B cell (primary cell): ENCODE data around the gene ZNF541. TPM values are rescaled to one million over a fixed set of nuclear protein-coding genes. Genes with fewer than 3 reads are reported as not detected.

Source experiments
- ATAC-seq: fragments of 200-7000 bp; cut with Tn5 transposase; one replicate; pipeline ENCODE4 v1.10.0; 2021; ENCODE audit warnings: low read depth, mild to moderate bottlenecking, moderate number of reproducible peaks, moderate library complexity
- CTCF ChIA-PET: fragments of 350-600 bp; sonication (Branson Sonifier 250); formaldehyde crosslinking; loops from one replicate; lab custom pipeline; 2021; ENCODE audit warnings: antibody characterized with exemption, inconsistent platforms; lab: Charles Lee
- POLR2A ChIA-PET: fragments of 350-600 bp; sonication (Branson Sonifier 250); formaldehyde crosslinking; loops from one replicate; lab custom pipeline; 2021; ENCODE audit warnings: antibody characterized with exemption; lab: Charles Lee
- DNase-seq: peaks from one replicate; pipeline ENCODE4 v3.0.0; 2013
- H2AFZ ChIP-seq: 2 replicates; pipeline ENCODE4 v1.6.1; 2012; ENCODE audit warnings: mild to moderate bottlenecking, low read depth, low read length; ENCODE audit not compliant: insufficient read depth, poor library complexity, severe bottlenecking
- H3K27ac ChIP-seq, 2 donors: 1 replicate in 1 of 2; 2 replicates in 1 of 2; pipeline ENCODE4 v1.5.1; 2012 to 2013; ENCODE audit warnings: low read length in 2 of 2, mild to moderate bottlenecking in 2 of 2, moderate library complexity in 1 of 2
- H3K27me3 ChIP-seq, 4 experiments: fragments of 200-600 bp in 1 of 4; sonication (generic) in 1 of 4; replicated peaks in 1 of 4; 1 replicate in 2 of 4; 2 replicates in 2 of 4; pipeline versions ENCODE4 v1.6.1 to v1.7.0; 2013 to 2016; ENCODE audit warnings: low read length in 3 of 4, mild to moderate bottlenecking in 2 of 4, mixed read lengths in 1 of 4, moderate library complexity in 1 of 4; ENCODE audit not compliant: insufficient read depth in 4 of 4, control insufficient read depth in 3 of 4; ENCODE audit errors: control extremely low read depth in 1 of 4
- H3K36me3 ChIP-seq, 2 experiments: replicated peaks in 1 of 2; 1 replicate in 1 of 2; 2 replicates in 1 of 2; pipeline versions ENCODE4 v1.6.1 to v1.7.1; 2013; ENCODE audit warnings: low read length in 1 of 2; ENCODE audit not compliant: insufficient read depth in 2 of 2, control insufficient read depth in 1 of 2; ENCODE audit errors: control extremely low read depth in 1 of 2, extremely low read depth in 1 of 2
- H3K4me1 ChIP-seq, 2 donors: fragments of 200-600 bp in 1 of 2; sonication (generic) in 1 of 2; 1 replicate in 1 of 2; 2 replicates in 1 of 2; pipeline versions ENCODE4 v1.5.1 to v1.6.1; 2013 to 2017; ENCODE audit warnings: low read length in 2 of 2; ENCODE audit not compliant: control insufficient read depth in 2 of 2, insufficient read depth in 2 of 2
- H3K4me2 ChIP-seq: replicated peaks from 2 replicates; pipeline ENCODE3; 2012; ENCODE audit warnings: mild to moderate bottlenecking, low read depth, low read length; ENCODE audit not compliant: poor library complexity, severe bottlenecking
- H3K4me3 ChIP-seq, 5 experiments: fragments of 200-600 bp in 1 of 5; sonication (generic) in 1 of 5; 1 replicate in 3 of 5; 2 replicates in 2 of 5; pipeline versions ENCODE4 v1.5.1 to v1.7.0; 2011 to 2016; ENCODE audit warnings: low read length in 4 of 5, mild to moderate bottlenecking in 4 of 5, low read depth in 2 of 5, control low read depth in 1 of 5, moderate library complexity in 1 of 5; ENCODE audit not compliant: insufficient read depth in 1 of 5; ENCODE audit errors: control extremely low read depth in 1 of 5, extremely low read depth in 1 of 5
- H3K79me2 ChIP-seq: fragments of 200-600 bp; sonication (generic); one replicate; pipeline ENCODE4 v1.6.0; 2016; ENCODE audit warnings: low read length; ENCODE audit not compliant: control insufficient read depth, insufficient read depth
- H3K9ac ChIP-seq: fragments of 200-600 bp; sonication (generic); 2 replicates; pipeline ENCODE4 v1.6.1; 2017; ENCODE audit warnings: mild to moderate bottlenecking, low read length, moderate library complexity
- H3K9me3 ChIP-seq, 3 donors: one replicate each; pipeline versions ENCODE4 v1.6.1 to v1.7.1; 2013; ENCODE audit warnings: low read length in 2 of 3; ENCODE audit not compliant: control insufficient read depth in 2 of 3, insufficient read depth in 1 of 3; ENCODE audit errors: control extremely low read depth in 1 of 3
- H4K20me1 ChIP-seq: 2 replicates; pipeline ENCODE4 v1.6.0; 2012; ENCODE audit warnings: mild to moderate bottlenecking, low read length; ENCODE audit not compliant: insufficient read depth, control insufficient read depth, poor library complexity, severe bottlenecking
- H3K27ac Mint-ChIP-seq: one replicate; pipeline ENCODE4 v1.8.0; 2021; ENCODE audit warnings: mixed read lengths
- H3K27me3 Mint-ChIP-seq: one replicate; pipeline ENCODE4 v1.8.0; 2021; ENCODE audit warnings: mixed read lengths
- H3K4me1 Mint-ChIP-seq: one replicate; pipeline ENCODE4 v1.8.0; 2021; ENCODE audit warnings: mixed read lengths
- H3K4me3 Mint-ChIP-seq: one replicate; pipeline ENCODE4 v1.8.0; 2021; ENCODE audit warnings: mixed read lengths
- H3K9me3 Mint-ChIP-seq: one replicate; pipeline ENCODE4 v1.8.0; 2022; ENCODE audit warnings: mixed read lengths; ENCODE audit not compliant: insufficient read depth
- CTCF ChIP-seq: fragments of 200-600 bp; IDR thresholded peaks from one replicate; pipeline ENCODE4 v1.8.0; 2022; ENCODE audit warnings: antibody characterized with exemption, mild to moderate bottlenecking
- EZH2 ChIP-seq: IDR thresholded peaks from 2 replicates; pipeline ENCODE4 v1.6.1; 2012; ENCODE audit warnings: borderline replicate concordance, low read depth, mild to moderate bottlenecking, moderate library complexity, low read length; ENCODE audit not compliant: insufficient read depth, poor library complexity, severe bottlenecking
- WGBS: methylation state at CpG from one replicate; pipeline ENCODE4 v1.1.5; 2013; ENCODE audit warnings: missing lambda C conversion rate; ENCODE audit not compliant: insufficient coverage; 5-methylcytosine and 5-hydroxymethylcytosine counted together
- intact Hi-C: fragments of 100-400 bp; cut with micrococcal nuclease; formaldehyde crosslinking; loops from one replicate; pipeline ENCODE4 v1.10.0; 2022
- polyA plus RNA-seq: library from polyadenylated mRNA; depleted of rRNA; stranded (reverse); fragments of >200 nt; gene quantifications from 2 replicates; pipeline ENCODE4 v1.2.3, GENCODE V29; 2012
- total RNA-seq, 2 donors: library from RNA; stranded (reverse); fragments of 120-200 nt in 1 of 2; gene quantifications; 1 replicate in 1 of 2; 2 replicates in 1 of 2; pipeline versions ENCODE4 v1.2.3 to v1.2.4, GENCODE V29; 2013 to 2022

Gene ZNF541
- total and polyA plus RNA-seq, 2 donors (not counting 1 experiment from before 2014, with no cell fraction given) = 0.03 TPM; not detected in 1

- Mint-ChIP-seq H3K9me3 (peaks cover 3% of the 10 kb centered on the region), H3K27me3 (no peaks in the 10 kb centered on the region), H3K4me1 (peaks cover 28% of the 10 kb centered on the region), H3K27ac (peak overlapping the region; percentile 86), H3K4me3 (peak overlapping the region; percentile 69)
- intact Hi-C loops = loop anchor here (1.0 to 10.0 kb wide), 7 partner anchors 8 to 1593 kb away; partner anchors contain the start of genes INAFM1, KPTN, NAPA and NOP53
- CTCF ChIA-PET = interaction anchor here (1.3 to 1.9 kb wide), 3 partner anchors 10 to 172 kb away, joined by 3 to 9 read pairs (median 4); partner anchors contain the start of gene NAPA
- WGBS = under 1% methylated on average over 82 of the region's 94 CpGs
- DNase-seq (peak; percentile 96), ATAC-seq (peak; percentile 92)
- H3K36me3 ChIP-seq = peaks cover 0 to under 1% of the 10 kb centered on the region in 2 experiments
- peaks cover 47% of the 10 kb centered on the region for H3K79me2 ChIP-seq
- POLR2A ChIA-PET = interaction anchor here (0.9 to 1.3 kb wide), 4 partner anchors 8 to 93 kb away, joined by 3 to 8 read pairs (median 5); partner anchors contain the start of gene NAPA
- peak overlapping the region; percentile 94 for H2AFZ ChIP-seq
- H3K27ac ChIP-seq = peak overlapping the region; percentile 79 to 96
- TF ChIP-seq CTCF (peak; percentile 13), EZH2 (no peak)
- H3K9me3 ChIP-seq = no peaks in the 10 kb centered on the region
- H4K20me1 ChIP-seq = peaks cover 37% of the 10 kb centered on the region
- peak overlapping the region; percentile 50 to 98 (median 92) for H3K4me3 ChIP-seq
- H3K4me1 ChIP-seq = peaks cover 16 to 18% of the 10 kb centered on the region in 2 donors
- H3K27me3 ChIP-seq = peaks cover 0 to 11% (median 0%) of the 10 kb centered on the region in 4 experiments
- peak overlapping the region; percentile 99 for H3K9ac ChIP-seq
- peak overlapping the region; percentile 96 for H3K4me2 ChIP-seq
Observed at GRCh38 chr19:47608074-47608918, 35.3 kb upstream of the ZNF541 start.
